ENCODE data around the gene BPIFB4. TPM values are rescaled to one million over a fixed set of nuclear protein-coding genes. Genes with fewer than 3 reads are reported as not detected.
"Not testable (repeated sequence)": the region's sequence is repeated elsewhere in the genome, so short reads cannot be mapped to it uniquely, and the experiment has no call there.

Gene BPIFB4
- total and polyA plus RNA-seq, 9 of the 15 experiments (the other 6 are each of a cell fraction or from before 2014, with no cell fraction given): not detected

DNA sequence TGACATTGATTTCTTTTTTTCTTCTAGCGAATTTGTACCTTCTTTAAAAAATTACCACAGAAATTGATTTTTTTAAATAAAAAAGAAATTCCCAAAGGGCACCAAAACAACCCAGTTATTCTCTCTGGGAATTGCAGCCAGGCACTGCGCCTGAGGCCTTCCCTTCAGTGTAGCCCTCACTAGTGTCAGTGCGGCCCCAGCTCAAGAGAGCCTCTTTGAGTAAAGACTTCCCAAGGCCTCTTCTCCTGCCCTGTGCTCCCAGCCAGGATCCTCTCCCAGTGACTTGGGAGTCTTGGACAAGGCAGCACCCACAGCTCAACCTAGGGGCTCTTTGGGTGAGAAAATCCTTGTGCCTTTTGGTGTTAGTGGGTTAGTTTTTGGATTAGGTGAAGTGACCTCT is 41.5 kb downstream of the BPIFB4 start (continued):
- TF ChIP-seq BHLHE40 (IDR thresholded peaks at IDR 0.05; ENCODE audit: low read length) (no peak), NR2C1 (IDR thresholded peaks at IDR 0.05) (no peak), NR2C1 (tag; IDR thresholded peaks at IDR 0.05) (no peak), BRD4 (IDR thresholded peaks at IDR 0.05) (no peak), U2AF1 (optimal IDR thresholded peaks at IDR 0.05; ENCODE audit: low read depth, low read length) (no peak), CCAR2 (IDR thresholded peaks at IDR 0.05; ENCODE audit: low read depth, low read length) (no peak), ZNF586 (CRISPR knock-in tag; conservative IDR thresholded peaks at IDR 0.05) (no peak), ZNF583 (CRISPR knock-in tag; IDR thresholded peaks at IDR 0.05) (no peak)
- TF ChIP-seq, protein P1, sequence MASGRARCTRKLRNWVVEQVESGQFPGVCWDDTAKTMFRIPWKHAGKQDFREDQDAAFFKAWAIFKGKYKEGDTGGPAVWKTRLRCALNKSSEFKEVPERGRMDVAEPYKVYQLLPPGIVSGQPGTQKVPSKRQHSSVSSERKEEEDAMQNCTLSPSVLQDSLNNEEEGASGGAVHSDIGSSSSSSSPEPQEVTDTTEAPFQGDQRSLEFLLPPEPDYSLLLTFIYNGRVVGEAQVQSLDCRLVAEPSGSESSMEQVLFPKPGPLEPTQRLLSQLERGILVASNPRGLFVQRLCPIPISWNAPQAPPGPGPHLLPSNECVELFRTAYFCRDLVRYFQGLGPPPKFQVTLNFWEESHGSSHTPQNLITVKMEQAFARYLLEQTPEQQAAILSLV (tag; IDR thresholded peaks at IDR 0.05): no peak

DNA sequence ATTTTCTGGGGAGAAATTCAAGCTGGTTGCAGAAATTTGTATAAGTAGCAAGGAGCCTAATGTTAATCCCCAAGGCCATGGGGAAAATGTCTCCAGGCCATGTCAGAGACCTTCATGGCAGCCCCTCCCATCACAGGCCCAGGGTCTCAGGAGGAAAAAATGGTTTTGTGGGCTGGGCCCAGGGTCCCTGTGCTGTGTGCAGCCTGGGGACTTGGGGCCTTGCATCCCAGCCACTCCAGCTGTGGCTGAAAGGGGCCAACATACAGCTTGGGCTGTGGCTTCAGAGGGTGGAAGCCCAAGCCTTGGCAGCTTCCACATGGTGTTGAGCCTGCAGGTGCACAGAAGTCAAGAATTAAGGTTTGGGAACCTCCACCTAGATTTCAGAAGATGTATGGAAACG is 42.9 kb downstream of the BPIFB4 start:
- H3K27ac ChIP-seq (ENCODE audit: extremely low read depth, low read depth, low read length); H3K4me2 ChIP-seq (ENCODE audit: insufficient read depth, low read length); CTCF ChIA-PET (ENCODE audit: low intra/inter-chr PET ratio); H3K4me3 ChIP-seq; BruUV-seq (replicated peaks); DNase-seq (ENCODE audit: extremely low read depth in 1 of 4, low spot score in 3 of 4); FAIRE-seq; ATAC-seq; H3K9ac ChIP-seq (ENCODE audit: insufficient read depth in 1 of 2, low read depth in 2 of 2, low read length in 2 of 2); H4K20me1 ChIP-seq (replicated peaks; ENCODE audit: control insufficient read depth, insufficient read depth, low read length); H3K4me1 ChIP-seq (replicated peaks in 1 of 2; ENCODE audit: control insufficient read depth in 2 of 2, insufficient read depth in 2 of 2, low read length in 2 of 2); H2AFZ ChIP-seq (ENCODE audit: low read depth, low read length); H3K9me3 ChIP-seq (replicated peaks; ENCODE audit: control insufficient read depth, insufficient read depth, low read depth, low read length); in situ Hi-C loops (cut with MboI); H3K79me2 ChIP-seq (ENCODE audit: control insufficient read depth, insufficient read depth, low read length); H3K36me3 ChIP-seq (ENCODE audit: control insufficient read depth, insufficient read depth, low read length); H3K9me1 ChIP-seq (ENCODE audit: control insufficient read depth, insufficient read depth, low read length); intact Hi-C loops (cut with micrococcal nuclease): not testable (repeated sequence)
- peaks cover 0 to 13% of the 10 kb centered on the region in 2 experiments; a peak in 2 of 5 replicates for H3K27me3 ChIP-seq (ENCODE audit: control insufficient read depth in 2 of 2, insufficient read depth in 2 of 2, low read length in 2 of 2)
- POLR2A ChIA-PET: interaction anchor here (0.7 to 1.1 kb wide), 2 partner anchors 12 to 17 kb away, joined by 3 to 5 read pairs; no protein-coding TSS in a partner anchor
- 0% methylated on average over 1 of the region's 1 CpG for WGBS (ENCODE audit: insufficient coverage, low coverage, missing lambda C conversion rate)

All from K562 (cell line).